Immature natural killer cell (primary cell): ENCODE results near the gene TAF15. TPM values are rescaled to one million over a fixed set of nuclear protein-coding genes. Genes with fewer than 3 reads are reported as not detected.

Experiments
- DNase-seq, 3 donors: peaks; one replicate each; pipeline ENCODE4 v3.0.0; 2022; ENCODE audit warnings: mixed read lengths in 1 of 3
- H3K27ac Mint-ChIP-seq, 6 donors: one replicate each; pipeline ENCODE4 v1.8.0; 2020; ENCODE audit warnings: mixed read lengths in 6 of 6, mild to moderate bottlenecking in 5 of 6, inconsistent platforms in 4 of 6, moderate library complexity in 3 of 6
- H3K27me3 Mint-ChIP-seq, 3 donors: one replicate each; pipeline ENCODE4 v1.8.0; 2020 to 2021; ENCODE audit warnings: low read depth in 3 of 3, mild to moderate bottlenecking in 3 of 3, mixed read lengths in 3 of 3, moderate library complexity in 3 of 3, inconsistent platforms in 1 of 3
- H3K36me3 Mint-ChIP-seq, 3 donors: one replicate each; pipeline ENCODE4 v1.8.0; 2020; ENCODE audit warnings: mixed read lengths in 3 of 3, inconsistent platforms in 2 of 3, mild to moderate bottlenecking in 2 of 3
- H3K4me1 Mint-ChIP-seq, 2 donors: one replicate each; pipeline ENCODE4 v1.8.0; 2020; ENCODE audit warnings: inconsistent platforms in 2 of 2, mild to moderate bottlenecking in 2 of 2, mixed read lengths in 2 of 2, moderate library complexity in 1 of 2
- H3K4me3 Mint-ChIP-seq, 5 donors: one replicate each; pipeline ENCODE4 v1.8.0; 2020; ENCODE audit warnings: mild to moderate bottlenecking in 5 of 5, mixed read lengths in 5 of 5, inconsistent platforms in 3 of 5, moderate library complexity in 3 of 5
- H3K9me3 Mint-ChIP-seq, 6 donors: one replicate each; pipeline ENCODE4 v1.8.0; 2020; ENCODE audit warnings: mild to moderate bottlenecking in 6 of 6, mixed read lengths in 6 of 6, inconsistent platforms in 4 of 6, moderate library complexity in 3 of 6
- polyA plus RNA-seq, 3 donors: library from polyadenylated mRNA; unstranded; fragments of 300-500 nt; fragmentation: Illumina TruSeq; gene quantifications; one replicate each; pipeline ENCODE4 v1.2.3, GENCODE V29; 2021

Gene TAF15
- 10 to 100 TPM in 2 of 3 donors, 1 to 10 TPM in 1; 9.4 to 35.5 (median 10.3) TPM for polyA plus RNA-seq

- no peaks in the 10 kb centered on the region for H3K36me3 Mint-ChIP-seq
- H3K9me3 Mint-ChIP-seq, result no peaks in the 10 kb centered on the region
- peaks cover 47 to 61% of the 10 kb centered on the region in 2 donors for H3K4me1 Mint-ChIP-seq
- peak within 1 kb of the TSS; percentile 96 to 100 (median 97) for H3K4me3 Mint-ChIP-seq
- H3K27me3 Mint-ChIP-seq, result peaks cover 5 to 19% (median 14%) of the 10 kb centered on the region in 3 donors
- peak within 1 kb of the TSS; percentile 93 to 99 (median 99) for H3K27ac Mint-ChIP-seq
- peak; percentile 96 to 97 (median 97) for DNase-seq
Observed at GRCh38 chr17:35808962-35809854, at the start of gene TAF15. TAF15 (plus strand) TSS chr17:35809484; CDS start chr17:35809570, 86 bp downstream.

GRCh38 chr17:35760587-35760986 is 48.7 kb upstream of the TAF15 start, which contains the start of gene C17orf50:
C17orf50 (plus strand) TSS chr17:35760887; CDS start chr17:35760942, 55 bp downstream.
- H3K27ac Mint-ChIP-seq, result no peak within 1 kb of the TSS
- H3K36me3 Mint-ChIP-seq, result peaks cover 0 to 3% (median 0%) of the 10 kb centered on the region in 3 donors
- H3K4me1 Mint-ChIP-seq, result peaks cover 7 to 9% of the 10 kb centered on the region in 2 donors
- DNase-seq, result no peak
- no peak within 1 kb of the TSS for H3K4me3 Mint-ChIP-seq
- H3K27me3 Mint-ChIP-seq, result peaks cover 0 to 3% (median 2%) of the 10 kb centered on the region in 3 donors
- H3K9me3 Mint-ChIP-seq, result no peaks in the 10 kb centered on the region

- no peaks in the 10 kb centered on the region for H3K9me3 Mint-ChIP-seq
- DNase-seq, result no peak
- H3K4me1 Mint-ChIP-seq, result peaks cover 7 to 9% of the 10 kb centered on the region in 2 donors
- peaks cover 0 to 3% (median 2%) of the 10 kb centered on the region in 3 donors for H3K27me3 Mint-ChIP-seq
- H3K36me3 Mint-ChIP-seq, result peaks cover 0 to 3% (median 0%) of the 10 kb centered on the region in 3 donors
- no peak overlapping the region for H3K27ac Mint-ChIP-seq
- no peak overlapping the region for H3K4me3 Mint-ChIP-seq
Observed at GRCh38 chr17:35761601-35762000, 47.7 kb upstream of the TAF15 start.

GRCh38 chr17:35763767-35764122 is 45.5 kb upstream of the TAF15 start:
- H3K4me3 Mint-ChIP-seq, result peak overlapping the region; percentile 93 to 96 (median 96)
- H3K9me3 Mint-ChIP-seq, result no peaks in the 10 kb centered on the region
- H3K36me3 Mint-ChIP-seq, result peaks cover 0 to 3% (median 0%) of the 10 kb centered on the region in 3 donors
- H3K27ac Mint-ChIP-seq, result peak overlapping the region in 3 of 6 donors; percentile 23 to 49 (median 35)
- no peak for DNase-seq
- peaks cover 7 to 9% of the 10 kb centered on the region in 2 donors for H3K4me1 Mint-ChIP-seq
- peaks cover 2 to 3% (median 2%) of the 10 kb centered on the region in 3 donors for H3K27me3 Mint-ChIP-seq

- peak overlapping the region; percentile 93 to 96 (median 96) for H3K4me3 Mint-ChIP-seq
- peaks cover 2 to 4% (median 3%) of the 10 kb centered on the region in 3 donors for H3K27me3 Mint-ChIP-seq
- peak; percentile 85 to 88 (median 87) for DNase-seq
- peaks cover 7 to 9% of the 10 kb centered on the region in 2 donors for H3K4me1 Mint-ChIP-seq
- peak overlapping the region; percentile 76 to 93 (median 89) for H3K27ac Mint-ChIP-seq
- H3K36me3 Mint-ChIP-seq, result peaks cover 0 to 3% (median 0%) of the 10 kb centered on the region in 3 donors
- no peaks in the 10 kb centered on the region for H3K9me3 Mint-ChIP-seq
Observed at GRCh38 chr17:35764123-35764991, 44.9 kb upstream of the TAF15 start.

GRCh38 chr17:35765086-35765710 is 44.1 kb upstream of the TAF15 start:
- Mint-ChIP-seq H3K9me3 (no peaks in the 10 kb centered on the region), H3K4me3 (peak overlapping the region; percentile 55 to 96 (median 94)), H3K27me3 (peaks cover 2 to 5% (median 4%) of the 10 kb centered on the region in 3 donors), H3K36me3 (peaks cover 0 to 3% (median 0%) of the 10 kb centered on the region in 3 donors), H3K4me1 (peaks cover 7 to 9% of the 10 kb centered on the region in 2 donors), H3K27ac (peak overlapping the region in 3 of 6 donors; percentile 76 to 89 (median 87))
- no peak for DNase-seq

- H3K4me1 Mint-ChIP-seq, result peaks cover 7 to 9% of the 10 kb centered on the region in 2 donors
- H3K4me3 Mint-ChIP-seq, result peak overlapping the region in 1 of 5 donors; percentile 27
- H3K9me3 Mint-ChIP-seq, result no peaks in the 10 kb centered on the region
- peaks cover 0 to 3% (median 0%) of the 10 kb centered on the region in 3 donors for H3K36me3 Mint-ChIP-seq
- peaks cover 2 to 5% (median 4%) of the 10 kb centered on the region in 3 donors for H3K27me3 Mint-ChIP-seq
- no peak for DNase-seq
- H3K27ac Mint-ChIP-seq, result no peak overlapping the region
Observed at GRCh38 chr17:35765756-35766488, 43.4 kb upstream of the TAF15 start.

- Mint-ChIP-seq H3K9me3 (no peaks in the 10 kb centered on the region), H3K27me3 (peaks cover 2 to 5% (median 4%) of the 10 kb centered on the region in 3 donors), H3K4me3 (no peak overlapping the region), H3K36me3 (peaks cover 0 to 3% (median 0%) of the 10 kb centered on the region in 3 donors), H3K4me1 (peaks cover 7 to 9% of the 10 kb centered on the region in 2 donors), H3K27ac (no peak overlapping the region)
- no peak for DNase-seq
Observed at GRCh38 chr17:35766489-35766877, 42.8 kb upstream of the TAF15 start.

GRCh38 chr17:35766903-35767510 is 42.3 kb upstream of the TAF15 start:
- no peak overlapping the region for H3K27ac Mint-ChIP-seq
- no peak overlapping the region for H3K4me3 Mint-ChIP-seq
- DNase-seq, result no peak
- no peaks in the 10 kb centered on the region for H3K9me3 Mint-ChIP-seq
- H3K36me3 Mint-ChIP-seq, result no peaks in the 10 kb centered on the region
- peaks cover 2 to 5% (median 4%) of the 10 kb centered on the region in 3 donors for H3K27me3 Mint-ChIP-seq
- peaks cover 7 to 9% of the 10 kb centered on the region in 2 donors for H3K4me1 Mint-ChIP-seq

GRCh38 chr17:35768797-35769196 is 40.5 kb upstream of the TAF15 start:
- Mint-ChIP-seq H3K36me3 (no peaks in the 10 kb centered on the region), H3K27me3 (peaks cover 2 to 5% (median 2%) of the 10 kb centered on the region in 3 donors), H3K4me1 (peaks cover 7 to 9% of the 10 kb centered on the region in 2 donors), H3K4me3 (no peak overlapping the region), H3K27ac (no peak overlapping the region), H3K9me3 (no peaks in the 10 kb centered on the region)
- no peak for DNase-seq

- H3K4me3 Mint-ChIP-seq, result no peak overlapping the region
- H3K4me1 Mint-ChIP-seq, result peaks cover 1 to 2% of the 10 kb centered on the region in 2 donors
- no peaks in the 10 kb centered on the region for H3K36me3 Mint-ChIP-seq
- no peak for DNase-seq
- no peaks in the 10 kb centered on the region for H3K9me3 Mint-ChIP-seq
- H3K27me3 Mint-ChIP-seq, result peaks cover 2 to 6% (median 2%) of the 10 kb centered on the region in 3 donors
- H3K27ac Mint-ChIP-seq, result no peak overlapping the region
Observed at GRCh38 chr17:35769895-35770486, 39.3 kb upstream of the TAF15 start.

- Mint-ChIP-seq H3K27me3 (peaks cover 2 to 6% (median 6%) of the 10 kb centered on the region in 3 donors), H3K9me3 (no peaks in the 10 kb centered on the region), H3K4me3 (no peak overlapping the region), H3K4me1 (no peaks in the 10 kb centered on the region), H3K36me3 (no peaks in the 10 kb centered on the region), H3K27ac (no peak overlapping the region)
- no peak for DNase-seq
Observed at GRCh38 chr17:35773129-35773528, 36.2 kb upstream of the TAF15 start.
